Lung (tissue), 12 donors: ENCODE results near the gene IFT57. TPM values are rescaled to one million over a fixed set of nuclear protein-coding genes. Genes with fewer than 3 reads are reported as not detected.

ENCODE experiments used
- ATAC-seq: fragments of 200-7000 bp; cut with Tn5 transposase; one replicate; pipeline ENCODE4 v1.9.1; 2020; ENCODE audit warnings: moderate number of reproducible peaks; ENCODE audit not compliant: insufficient read depth, low FRiP score
- DNase-seq, 3 donors: peaks; one replicate each; pipeline ENCODE4 v3.0.0-alpha.2; 2013 to 2017
- H3K27ac ChIP-seq, 2 donors: one replicate each; pipeline ENCODE4 v1.5.1; 2013; ENCODE audit warnings: mild to moderate bottlenecking in 2 of 2, moderate library complexity in 2 of 2, control low read depth in 1 of 2, inconsistent platforms in 1 of 2, low read depth in 1 of 2, low read length in 1 of 2
- H3K27me3 ChIP-seq, 3 donors: one replicate each; pipeline ENCODE4 v1.5.1; 2013; ENCODE audit warnings: low read length in 2 of 3; ENCODE audit not compliant: control insufficient read depth in 3 of 3, insufficient read depth in 3 of 3
- H3K36me3 ChIP-seq, 4 donors: one replicate each; pipeline ENCODE4 v1.5.1; 2013; ENCODE audit warnings: low read length in 4 of 4, mild to moderate bottlenecking in 1 of 4, moderate library complexity in 1 of 4; ENCODE audit not compliant: control insufficient read depth in 4 of 4, insufficient read depth in 4 of 4
- H3K4me1 ChIP-seq, 5 donors: one replicate each; pipeline ENCODE4 v1.5.1; 2013; ENCODE audit warnings: low read length in 5 of 5, mild to moderate bottlenecking in 2 of 5, moderate library complexity in 1 of 5; ENCODE audit not compliant: control insufficient read depth in 5 of 5, insufficient read depth in 5 of 5
- H3K4me3 ChIP-seq: one replicate; pipeline ENCODE4 v1.5.1; 2013; ENCODE audit warnings: mild to moderate bottlenecking, control low read depth, moderate library complexity
- H3K9ac ChIP-seq, 2 donors: one replicate each; pipeline ENCODE4 v1.5.1; 2013; ENCODE audit warnings: low read length in 2 of 2, control low read depth in 1 of 2; ENCODE audit not compliant: insufficient read depth in 1 of 2
- H3K9me3 ChIP-seq, 4 donors: one replicate each; pipeline ENCODE4 v1.5.1; 2013; ENCODE audit warnings: low read length in 3 of 4, mild to moderate bottlenecking in 1 of 4, moderate library complexity in 1 of 4; ENCODE audit not compliant: control insufficient read depth in 4 of 4, insufficient read depth in 3 of 4
- CTCF ChIP-seq: IDR thresholded peaks from 2 replicates; pipeline ENCODE4 v1.5.1; 2012; ENCODE audit warnings: mild to moderate bottlenecking; ENCODE audit errors: control extremely low read depth, extremely low read depth
- WGBS, 2 donors: extraction: QIAGEN DNeasy Blood & Tissue Kit; methylation state at CpG; one replicate each; pipeline ENCODE4 v1.1.7; 2013; 5-methylcytosine and 5-hydroxymethylcytosine counted together
- polyA plus RNA-seq, 2 donors: library from polyadenylated mRNA; stranded (reverse); fragments of 200-250 nt; gene quantifications; one replicate each; pipeline ENCODE4 v1.2.1, GENCODE V29; 2013
- total RNA-seq, 2 donors: library from RNA; depleted of rRNA in 1 of 2; stranded (reverse); fragments of >200 nt in 1 of 2; gene quantifications; one replicate each; pipeline ENCODE4 v1.2.1, GENCODE V29; 2014 to 2021
- donor health status: control.
- donor health status: control.
- donor health status: Bipolar disorder and iron deficiency.
- donor health status: healthy.
- donor health status: DM: yes; HTN: yes; CAD: no.

IFT57 gene
- total and polyA plus RNA-seq, 4 donors, result 66.1 to 205 (median 129) TPM

GRCh38 chr3:108177536-108177935, 44.7 kb downstream of the IFT57 start:
- ATAC-seq (no peak), DNase-seq (no peak)
- Histone ChIP-seq H3K9ac (no peak overlapping the region), H3K9me3 (no peaks in the 10 kb centered on the region), H3K27me3 (no peaks in the 10 kb centered on the region), H3K36me3 (no peaks in the 10 kb centered on the region), H3K4me1 (peaks cover 0 to 4% (median 0%) of the 10 kb centered on the region in 5 donors), H3K4me3 (no peak overlapping the region), H3K27ac (no peak overlapping the region)
- no peak for TF ChIP-seq CTCF
- 75 to 86% methylated on average over 2 of the region's 2 CpGs for WGBS, 2 donors

- Histone ChIP-seq H3K36me3 (no peaks in the 10 kb centered on the region), H3K27me3 (no peaks in the 10 kb centered on the region), H3K4me1 (peaks cover 0 to 2% (median 0%) of the 10 kb centered on the region in 5 donors), H3K9me3 (no peaks in the 10 kb centered on the region), H3K4me3 (no peak overlapping the region), H3K27ac (no peak overlapping the region), H3K9ac (no peak overlapping the region)
- DNase-seq, result no peak
- no peak for ATAC-seq
- WGBS, 2 donors, result 89% methylated on average over 1 of the region's 1 CpG
- no peak for TF ChIP-seq CTCF
Measured at GRCh38 chr3:108175352-108175751, 46.9 kb downstream of the IFT57 start.

- DNase-seq (no peak), ATAC-seq (no peak)
- H3K4me3 ChIP-seq, result no peak overlapping the region
- H3K4me1 ChIP-seq, result peaks cover 0 to 2% (median 0%) of the 10 kb centered on the region in 5 donors
- 86 to 93% methylated on average over 2 of the region's 2 CpGs for WGBS, 2 donors
- H3K36me3 ChIP-seq, result peaks cover 0 to 4% (median 2%) of the 10 kb centered on the region in 4 donors
- no peak overlapping the region for H3K27ac ChIP-seq
- H3K27me3 ChIP-seq, result no peaks in the 10 kb centered on the region
- H3K9me3 ChIP-seq, result no peaks in the 10 kb centered on the region
- no peak for TF ChIP-seq CTCF
- no peak overlapping the region for H3K9ac ChIP-seq
Measured at GRCh38 chr3:108171106-108171505, 51.1 kb downstream of the IFT57 start.

- peaks cover 4 to 18% (median 8%) of the 10 kb centered on the region in 4 donors for H3K36me3 ChIP-seq
- ATAC-seq, result no peak
- no peaks in the 10 kb centered on the region for H3K4me1 ChIP-seq
- H3K4me3 ChIP-seq, result no peak overlapping the region
- no peak overlapping the region for H3K27ac ChIP-seq
- H3K27me3 ChIP-seq, result no peaks in the 10 kb centered on the region
- no peak for TF ChIP-seq CTCF
- DNase-seq, result no peak
- no peaks in the 10 kb centered on the region for H3K9me3 ChIP-seq
- H3K9ac ChIP-seq, result no peak overlapping the region
Measured at GRCh38 chr3:108164391-108164790, 57.8 kb downstream of the IFT57 start.
